PFSK-1 (cell line): Measurements from ENCODE around the gene SPOCD1.

Experiments
- FOXP2 ChIP-seq: optimal IDR thresholded peaks from 2 replicates; pipeline ENCODE3; 2011; ENCODE audit warnings: borderline replicate concordance, control low read depth, inconsistent platforms; ENCODE audit not compliant: insufficient read depth; ENCODE audit errors: extremely low read length, extremely low read depth
- POLR2AphosphoS5 ChIP-seq: IDR thresholded peaks from 2 replicates; pipeline ENCODE4 v1.6.1; 2012; ENCODE audit warnings: low read depth, mild to moderate bottlenecking, control low read depth, low read length, moderate library complexity
- REST ChIP-seq, 2 experiments: IDR thresholded peaks; 2 replicates each; pipeline versions ENCODE4 v1.6.1 to v1.8.0; 2011 to 2012; ENCODE audit warnings: low read depth in 2 of 2, low read length in 2 of 2, control low read depth in 1 of 2, inconsistent platforms in 1 of 2, mild to moderate bottlenecking in 1 of 2, moderate library complexity in 1 of 2; ENCODE audit not compliant: insufficient read depth in 1 of 2
- SIN3A ChIP-seq: IDR thresholded peaks from 2 replicates; pipeline ENCODE4 v1.6.1; 2012; ENCODE audit warnings: mild to moderate bottlenecking, low read length, moderate library complexity, borderline replicate concordance; ENCODE audit not compliant: insufficient read depth
- TAF1 ChIP-seq: IDR thresholded peaks from 2 replicates; pipeline ENCODE4 v1.6.1; 2012; ENCODE audit warnings: low read length, control low read depth, borderline replicate concordance; ENCODE audit not compliant: insufficient read depth

DNA sequence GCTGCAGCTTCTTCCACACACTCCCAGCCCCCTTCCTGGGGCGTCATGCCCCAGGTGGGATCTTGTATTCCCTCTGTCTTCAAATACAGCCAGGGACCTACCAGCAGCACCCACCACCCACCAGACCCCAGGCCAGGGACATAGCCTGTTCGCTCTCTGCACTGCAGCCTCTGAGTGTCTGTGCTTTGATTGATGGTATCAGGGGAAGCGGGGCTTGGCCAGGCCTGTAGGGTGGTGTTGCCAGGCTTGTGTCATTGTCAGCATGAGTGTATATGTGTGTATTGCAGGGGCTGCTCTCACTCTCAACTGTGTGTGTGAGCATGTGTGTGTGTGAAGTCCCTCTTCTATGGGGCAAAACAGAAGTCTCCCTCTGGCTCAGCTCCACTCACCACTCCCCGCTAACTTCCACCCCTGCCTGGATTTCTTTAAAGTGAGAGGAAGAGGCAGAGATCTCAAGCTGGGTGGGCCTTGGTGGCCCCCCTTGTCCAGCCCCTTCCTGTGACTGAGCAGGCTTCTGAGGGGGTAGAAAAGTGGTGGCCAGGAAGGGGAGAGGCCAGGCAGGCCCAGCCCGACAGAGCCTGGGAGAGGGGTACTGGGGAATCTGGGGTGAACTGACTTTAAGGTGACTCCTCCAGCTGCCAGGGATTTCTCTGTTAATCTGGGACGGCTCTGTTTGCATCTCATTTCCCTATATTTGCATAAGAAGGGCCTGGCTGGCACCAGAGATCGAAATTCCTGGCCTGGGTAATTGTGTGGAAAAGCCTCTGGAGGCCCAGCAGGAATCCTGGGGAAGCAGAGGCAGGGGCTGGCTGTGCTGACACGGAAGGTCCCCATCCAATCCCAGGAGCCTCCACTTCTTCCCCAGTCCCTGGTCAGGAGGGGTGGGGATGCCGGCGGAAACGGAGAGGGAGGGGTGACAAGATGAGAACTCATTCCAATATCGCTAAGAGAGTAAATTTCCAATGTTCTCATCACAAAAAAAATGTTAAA is 33.1 kb downstream of the SPOCD1 start:
- TF ChIP-seq TAF1 (no peak), REST (IDR thresholded peaks at IDR 0.05; ENCODE audit: insufficient read depth in 1 of 2, low read depth in 2 of 2, low read length in 2 of 2) (no peak), POLR2AphosphoS5 (no peak), SIN3A (no peak), FOXP2 (no peak)
